OCI-LY7 (cell line): ENCODE results near the gene PPP2R5C. TPM values are rescaled to one million over a fixed set of nuclear protein-coding genes. Genes with fewer than 3 reads are reported as not detected.

ENCODE experiments used
- BruUV-seq: library from RNA; stranded (reverse); fragments of 400-500 nt; replicated peaks from 2 replicates; lab custom pipeline; 2021; lab: Mats Ljungman, UMichigan
- CTCF ChIA-PET: fragments of 300-600 bp; sonication (Branson Sonifier 250); formaldehyde crosslinking; loops from one replicate; lab custom pipeline; 2022; ENCODE audit warnings: antibody characterized with exemption; ENCODE audit not compliant: unreplicated experiment; lab: Charles Lee
- POLR2A ChIA-PET: fragments of 300-600 bp; sonication (Branson Sonifier 250); formaldehyde crosslinking; loops from one replicate; lab custom pipeline; 2022; ENCODE audit warnings: antibody characterized with exemption; lab: Charles Lee
- DNase-seq: peaks from one replicate; pipeline ENCODE4 v3.0.0-alpha.2; 2015; ENCODE audit warnings: low spot score
- H2AFZ ChIP-seq: fragments of 200-600 bp; sonication (generic), shearing (Covaris generic); 2 replicates; pipeline ENCODE4 v1.6.1; 2014; ENCODE audit warnings: mild to moderate bottlenecking, antibody characterized with exemption, low read length, moderate library complexity
- H3K27ac ChIP-seq: fragments of 200-600 bp; sonication (generic); 2 replicates; pipeline ENCODE4 v1.5.1; 2014; ENCODE audit warnings: mixed run types, low read depth, mild to moderate bottlenecking, moderate library complexity, low read length, inconsistent platforms; ENCODE audit not compliant: poor library complexity, severe bottlenecking
- H3K36me3 ChIP-seq: fragments of 200-600 bp; sonication (generic); 2 replicates; pipeline ENCODE4 v1.6.1; 2014; ENCODE audit warnings: mild to moderate bottlenecking, antibody characterized with exemption, low read length, moderate library complexity, mixed read lengths; ENCODE audit not compliant: insufficient read depth
- H3K4me1 ChIP-seq: fragments of 200-600 bp; sonication (generic); 2 replicates; pipeline ENCODE4 v1.5.1; 2014; ENCODE audit warnings: mild to moderate bottlenecking, low read length; ENCODE audit not compliant: insufficient read depth, poor library complexity, severe bottlenecking
- H3K4me2 ChIP-seq: fragments of 200-600 bp; sonication (generic); 2 replicates; pipeline ENCODE4 v1.6.1; 2014; ENCODE audit warnings: mild to moderate bottlenecking, low read length
- H3K4me3 ChIP-seq: fragments of 200-600 bp; sonication (generic); 2 replicates; pipeline ENCODE4 v1.5.1; 2014; ENCODE audit warnings: mild to moderate bottlenecking, low read depth, low read length; ENCODE audit not compliant: poor library complexity, severe bottlenecking
- H3K79me2 ChIP-seq: fragments of 200-600 bp; sonication (generic); 2 replicates; pipeline ENCODE4 v1.6.1; 2016; ENCODE audit warnings: low read depth, mild to moderate bottlenecking, low read length, moderate library complexity, mixed read lengths; ENCODE audit not compliant: insufficient read depth
- H3K9me2 ChIP-seq: fragments of 200-600 bp; sonication (generic); 2 replicates; pipeline ENCODE4 v1.6.1; 2016; ENCODE audit warnings: mild to moderate bottlenecking, low read length, mixed read lengths; ENCODE audit not compliant: insufficient read depth
- H3K9me3 ChIP-seq: fragments of 200-600 bp; sonication (generic); 2 replicates; pipeline ENCODE4 v1.6.1; 2014; ENCODE audit warnings: mild to moderate bottlenecking, mixed run types, low read length, mixed read lengths
- H4K20me1 ChIP-seq: fragments of 200-600 bp; sonication (generic); 2 replicates; pipeline ENCODE4 v1.6.1; 2014; ENCODE audit warnings: mild to moderate bottlenecking, antibody characterized with exemption, low read length, moderate library complexity, mixed read lengths; ENCODE audit not compliant: insufficient read depth
- CTCF ChIP-seq: fragments of 200-600 bp; sonication (generic); conservative IDR thresholded peaks from 2 replicates; pipeline ENCODE4 v1.5.1; 2014; ENCODE audit warnings: mild to moderate bottlenecking, antibody characterized with exemption, low read length, moderate library complexity, mixed read lengths
- EZH2phosphoT487 ChIP-seq: fragments of 200-600 bp; sonication (generic); IDR thresholded peaks from 2 replicates; pipeline ENCODE4 v1.6.1; 2018; ENCODE audit warnings: low read depth, borderline replicate concordance, mild to moderate bottlenecking, mixed run types, antibody characterized with exemption, low read length, moderate library complexity, mixed read lengths
- intact Hi-C: fragments of 100-400 bp; cut with micrococcal nuclease; formaldehyde crosslinking; loops from one replicate; pipeline ENCODE4 v1.10.0; 2022; ENCODE audit not compliant: unreplicated experiment
- total RNA-seq, 2 experiments: library from RNA; depleted of rRNA in 1 of 2; stranded (reverse); fragments of >200 nt in 1 of 2; shearing (Covaris generic) in 1 of 2; gene quantifications; 2 replicates each; pipeline ENCODE4 v1.2.3, GENCODE V29; 2014 to 2022

Gene PPP2R5C
- total RNA-seq, 2 experiments from 2014 or later, result 161 to 236 TPM

DNA sequence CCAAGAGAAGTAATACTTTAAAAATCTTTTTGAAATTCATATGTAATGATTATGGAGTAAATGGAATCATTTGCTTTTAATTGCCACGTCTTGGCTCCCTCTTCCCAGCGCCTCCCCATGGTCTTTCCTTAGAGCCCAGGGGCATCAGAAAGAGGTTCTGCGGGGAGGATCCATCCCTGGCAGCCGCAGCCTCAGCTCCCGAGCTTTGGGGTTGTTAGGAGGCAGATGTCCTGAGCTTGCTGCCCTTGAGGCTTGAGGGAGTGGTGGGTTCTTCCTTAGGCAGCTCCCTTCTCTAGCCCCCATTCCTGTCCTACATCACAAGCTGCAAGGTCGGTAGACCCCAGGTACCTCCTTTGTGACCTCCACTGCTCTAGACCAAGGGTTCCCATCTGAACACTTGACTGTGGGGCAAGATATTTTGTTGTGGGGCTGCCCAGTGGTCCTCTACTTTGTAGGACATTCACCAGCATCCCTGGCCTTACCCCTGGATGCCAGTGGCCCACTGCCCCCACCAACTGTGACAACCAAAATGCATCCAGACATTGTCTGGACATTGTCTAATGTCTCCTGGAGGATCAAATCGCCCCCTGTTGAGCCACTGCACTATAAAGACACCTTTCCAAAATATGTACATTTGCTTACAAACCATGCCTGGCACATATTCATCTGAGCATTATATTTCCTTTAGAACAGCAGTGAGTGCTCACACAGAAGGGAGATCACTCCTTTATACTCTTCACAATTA lies 6.3 kb downstream of the PPP2R5C start:
- Histone ChIP-seq H3K79me2 (peaks cover 4% of the 10 kb centered on the region; the same call in 1 of the 2 replicates), H3K4me1 (peaks cover 38% of the 10 kb centered on the region), H3K9me2 (no peaks in the 10 kb centered on the region), H2AFZ (no peak overlapping the region), H3K27ac (no peak overlapping the region), H3K4me3 (no peak overlapping the region), H3K36me3 (peaks cover 16% of the 10 kb centered on the region; the same call in 1 of the 2 replicates), H3K4me2 (no peak overlapping the region), H4K20me1 (0 out of 2 replicates have a peak, but pooled peaks cover 1% of the 10 kb centered on the region), H3K9me3 (no peaks in the 10 kb centered on the region)
- DNase-seq, result no peak
- ChIA-PET POLR2A (interaction anchor here (12.2 kb wide), 1 partner anchor 44 kb away, joined by 165 read pairs; no protein-coding TSS in a partner anchor), CTCF (no interaction called here)
- TF ChIP-seq EZH2phosphoT487 (no peak), CTCF (no peak)
- intact Hi-C loops, result no loop called here
- BruUV-seq, result no TSS peak

- H3K4me3 ChIP-seq, result no peak overlapping the region
- peaks cover 57% of the 10 kb centered on the region for H3K4me1 ChIP-seq
- no peaks in the 10 kb centered on the region for H3K9me3 ChIP-seq
- peak overlapping the region; percentile 5 for H2AFZ ChIP-seq
- CTCF ChIA-PET, result interaction anchor here (0.6 to 1.8 kb wide), 8 partner anchors 20 to 223 kb away, joined by 3 to 7 read pairs (median 5); no protein-coding TSS in a partner anchor
- H3K27ac ChIP-seq, result no peak overlapping the region
- H3K79me2 ChIP-seq, result peaks cover 4% of the 10 kb centered on the region; the same call in 1 of the 2 replicates
- intact Hi-C loops, result loop anchor here (2.0 to 5.0 kb wide), 3 partner anchors 63 to 191 kb away; no protein-coding TSS in a partner anchor
- H3K9me2 ChIP-seq, result no peaks in the 10 kb centered on the region
- H4K20me1 ChIP-seq, result no peaks in the 10 kb centered on the region
- no TSS peak for BruUV-seq
- no peak for DNase-seq
- POLR2A ChIA-PET, result interaction anchor here (0.6 to 12.2 kb wide), 11 partner anchors 22 to 318 kb away, joined by 3 to 165 read pairs (median 4); no protein-coding TSS in a partner anchor
- peak overlapping the region; percentile 25 for H3K4me2 ChIP-seq
- TF ChIP-seq CTCF (no peak), EZH2phosphoT487 (no peak)
- peaks cover 15% of the 10 kb centered on the region; the same call in 1 of the 2 replicates for H3K36me3 ChIP-seq
These were observed 8.7 kb downstream of the PPP2R5C start for GRCh38 chr14:101770183-101770582.
